Breast epithelium (tissue), 3 donors: ENCODE measurements around the gene METAP2.

Source experiments
- POLR2AphosphoS5 ChIP-seq, 3 donors: sonication (generic); formaldehyde crosslinking; IDR thresholded peaks; one replicate each; pipeline ENCODE4 v1.6.1; 2017; ENCODE audit warnings: antibody characterized with exemption in 3 of 3
- TF ChIP-seq, protein P1 (sequence below), 3 donors: fragments of 450-650 bp; IDR thresholded peaks; one replicate each; pipeline ENCODE4 v1.5.1; 2016 to 2017; ENCODE audit warnings: antibody characterized with exemption in 3 of 3, mild to moderate bottlenecking in 3 of 3, moderate library complexity in 3 of 3

DNA sequence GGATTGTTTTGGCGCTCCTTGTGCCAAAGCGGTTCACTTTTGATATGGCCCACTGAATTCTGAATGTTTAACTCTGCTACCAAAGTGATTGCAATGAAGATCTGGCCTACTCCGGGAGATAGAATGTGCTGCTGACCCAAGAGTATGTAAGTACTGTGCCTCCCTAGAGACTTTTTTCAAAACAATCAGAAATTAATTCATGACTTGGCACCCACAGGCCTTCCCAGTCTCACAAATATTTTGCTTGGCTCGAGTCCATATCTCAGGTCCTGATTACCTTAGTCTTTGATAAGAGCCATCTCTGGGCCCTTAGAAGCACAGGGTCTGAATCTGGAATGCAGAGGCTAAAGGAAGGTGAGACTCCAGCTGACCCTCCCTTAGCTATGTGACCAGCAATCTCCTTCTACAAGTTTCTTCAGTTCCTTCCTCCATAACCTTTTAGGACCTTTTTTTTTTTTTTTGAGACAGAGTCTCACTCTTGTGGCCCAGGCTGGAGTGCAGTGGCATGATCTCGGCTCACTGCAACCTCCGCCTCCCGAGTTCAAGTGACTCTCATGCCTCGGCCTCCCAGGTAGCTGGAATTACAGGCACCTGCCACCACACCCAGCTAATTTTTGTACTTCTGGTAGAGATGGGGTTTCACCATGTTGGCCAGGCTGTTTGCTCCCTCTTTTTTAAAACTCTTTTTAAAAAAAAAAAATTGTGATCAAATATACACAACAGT lies 49.5 kb upstream of the METAP2 start:
- no peak for TF ChIP-seq POLR2AphosphoS5 (IDR thresholded peaks at IDR 0.05)
- TF ChIP-seq, protein P1, sequence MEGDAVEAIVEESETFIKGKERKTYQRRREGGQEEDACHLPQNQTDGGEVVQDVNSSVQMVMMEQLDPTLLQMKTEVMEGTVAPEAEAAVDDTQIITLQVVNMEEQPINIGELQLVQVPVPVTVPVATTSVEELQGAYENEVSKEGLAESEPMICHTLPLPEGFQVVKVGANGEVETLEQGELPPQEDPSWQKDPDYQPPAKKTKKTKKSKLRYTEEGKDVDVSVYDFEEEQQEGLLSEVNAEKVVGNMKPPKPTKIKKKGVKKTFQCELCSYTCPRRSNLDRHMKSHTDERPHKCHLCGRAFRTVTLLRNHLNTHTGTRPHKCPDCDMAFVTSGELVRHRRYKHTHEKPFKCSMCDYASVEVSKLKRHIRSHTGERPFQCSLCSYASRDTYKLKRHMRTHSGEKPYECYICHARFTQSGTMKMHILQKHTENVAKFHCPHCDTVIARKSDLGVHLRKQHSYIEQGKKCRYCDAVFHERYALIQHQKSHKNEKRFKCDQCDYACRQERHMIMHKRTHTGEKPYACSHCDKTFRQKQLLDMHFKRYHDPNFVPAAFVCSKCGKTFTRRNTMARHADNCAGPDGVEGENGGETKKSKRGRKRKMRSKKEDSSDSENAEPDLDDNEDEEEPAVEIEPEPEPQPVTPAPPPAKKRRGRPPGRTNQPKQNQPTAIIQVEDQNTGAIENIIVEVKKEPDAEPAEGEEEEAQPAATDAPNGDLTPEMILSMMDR (IDR thresholded peaks at IDR 0.05): no peak
